ENCODE results near the gene GCNT1.
"Not testable (repeated sequence)": the region's sequence is repeated elsewhere in the genome, so short reads cannot be mapped to it uniquely, and the experiment has no call there.

GCNT1 gene

GRCh38 chr9:76462126-76462525 lies 3.1 kb downstream of the GCNT1 start:
- H3K36me3 ChIP-seq (ENCODE audit: control insufficient read depth in 2 of 2, insufficient read depth in 2 of 2, low read length in 2 of 2): peaks cover 0 to 2% of the 10 kb centered on the region in 2 donors
- H3K4me3 ChIP-seq (ENCODE audit: low read length in 2 of 2): no peak overlapping the region
- peaks cover 5 to 18% of the 10 kb centered on the region in 2 donors for H3K4me1 ChIP-seq (ENCODE audit: control insufficient read depth in 2 of 2, insufficient read depth in 2 of 2, low read length in 2 of 2)
- H3K9ac ChIP-seq (ENCODE audit: low read depth in 1 of 2, low read length in 2 of 2): no peak overlapping the region
- no peak overlapping the region for H3K27ac ChIP-seq (ENCODE audit: low read depth in 2 of 2, low read length in 2 of 2)
- no peaks in the 10 kb centered on the region for H3K27me3 ChIP-seq (ENCODE audit: control insufficient read depth in 2 of 2, insufficient read depth in 2 of 2, low read length in 2 of 2)
- no peaks in the 10 kb centered on the region for H3K9me3 ChIP-seq (ENCODE audit: control insufficient read depth in 2 of 2, low read length in 2 of 2)

DNA sequence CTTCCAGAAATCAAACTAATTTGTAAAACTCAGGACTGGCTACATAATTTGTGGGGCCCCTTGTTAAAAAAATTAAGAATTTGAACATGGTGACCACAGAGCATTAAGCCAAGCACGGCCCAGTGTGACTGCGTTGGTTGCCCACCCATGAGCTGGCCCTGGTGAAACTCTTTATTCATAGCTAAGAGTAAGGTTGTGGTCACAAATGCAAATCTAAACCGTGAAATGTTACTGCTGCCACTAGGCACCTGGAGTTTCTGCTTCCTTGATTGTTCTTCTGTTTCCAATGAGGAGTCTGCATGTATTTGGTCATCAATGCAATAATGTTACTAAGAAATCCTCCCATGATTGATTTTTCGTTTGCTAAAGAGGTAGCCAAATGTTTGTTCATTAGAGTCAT lies 4.2 kb downstream of the GCNT1 start:
- no peak overlapping the region for H3K27ac ChIP-seq (ENCODE audit: low read depth in 2 of 2, low read length in 2 of 2)
- H3K9me3 ChIP-seq (ENCODE audit: control insufficient read depth in 2 of 2, low read length in 2 of 2): no peaks in the 10 kb centered on the region
- H3K4me1 ChIP-seq (ENCODE audit: control insufficient read depth in 2 of 2, insufficient read depth in 2 of 2, low read length in 2 of 2): peaks cover 5 to 21% of the 10 kb centered on the region in 2 donors
- H3K36me3 ChIP-seq (ENCODE audit: control insufficient read depth in 2 of 2, insufficient read depth in 2 of 2, low read length in 2 of 2): peaks cover 0 to 2% of the 10 kb centered on the region in 2 donors
- no peak overlapping the region for H3K4me3 ChIP-seq (ENCODE audit: low read length in 2 of 2)
- H3K27me3 ChIP-seq (ENCODE audit: control insufficient read depth in 2 of 2, insufficient read depth in 2 of 2, low read length in 2 of 2): no peaks in the 10 kb centered on the region
- H3K9ac ChIP-seq (ENCODE audit: low read depth in 1 of 2, low read length in 2 of 2): no peak overlapping the region

DNA sequence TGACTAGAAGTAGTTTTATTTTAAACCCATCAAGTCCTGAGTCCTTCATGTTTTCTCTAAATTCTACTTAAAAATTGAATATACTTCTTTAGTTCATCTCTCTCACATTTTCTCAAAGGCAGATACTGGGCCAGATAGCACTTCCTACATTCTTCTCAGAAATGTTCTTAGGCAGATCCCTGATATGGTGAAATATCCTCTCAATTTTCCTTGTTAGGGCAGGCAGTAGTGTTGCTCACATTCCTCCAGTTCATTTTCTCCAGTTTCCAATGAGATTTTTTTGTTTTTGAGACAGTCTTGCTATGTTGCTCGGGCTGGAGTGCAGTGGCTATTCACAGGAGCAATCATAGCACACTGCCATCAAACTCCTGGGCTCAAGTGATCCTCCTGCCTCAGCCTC lies 5.7 kb downstream of the GCNT1 start:
- Histone ChIP-seq H3K9me3 (ENCODE audit: control insufficient read depth in 2 of 2, low read length in 2 of 2) (no peaks in the 10 kb centered on the region), H3K36me3 (ENCODE audit: control insufficient read depth in 2 of 2, insufficient read depth in 2 of 2, low read length in 2 of 2) (peaks cover 0 to 2% of the 10 kb centered on the region in 2 donors), H3K9ac (ENCODE audit: low read depth in 1 of 2, low read length in 2 of 2) (no peak overlapping the region), H3K4me1 (ENCODE audit: control insufficient read depth in 2 of 2, insufficient read depth in 2 of 2, low read length in 2 of 2) (peaks cover 5 to 21% of the 10 kb centered on the region in 2 donors), H3K4me3 (ENCODE audit: low read length in 2 of 2) (no peak overlapping the region), H3K27me3 (ENCODE audit: control insufficient read depth in 2 of 2, insufficient read depth in 2 of 2, low read length in 2 of 2) (no peaks in the 10 kb centered on the region), H3K27ac (ENCODE audit: low read depth in 2 of 2, low read length in 2 of 2) (no peak overlapping the region)

GRCh38 chr9:76465442-76466298 lies 6.7 kb downstream of the GCNT1 start:
- peaks cover 0 to 2% of the 10 kb centered on the region in 2 donors for H3K36me3 ChIP-seq (ENCODE audit: control insufficient read depth in 2 of 2, insufficient read depth in 2 of 2, low read length in 2 of 2)
- peaks cover 3 to 16% of the 10 kb centered on the region in 2 donors for H3K4me1 ChIP-seq (ENCODE audit: control insufficient read depth in 2 of 2, insufficient read depth in 2 of 2, low read length in 2 of 2)
- H3K27ac ChIP-seq (ENCODE audit: low read depth in 2 of 2, low read length in 2 of 2): no peak overlapping the region
- no peak overlapping the region for H3K9ac ChIP-seq (ENCODE audit: low read depth in 1 of 2, low read length in 2 of 2)
- H3K9me3 ChIP-seq (ENCODE audit: control insufficient read depth in 2 of 2, low read length in 2 of 2): no peaks in the 10 kb centered on the region
- no peaks in the 10 kb centered on the region for H3K27me3 ChIP-seq (ENCODE audit: control insufficient read depth in 2 of 2, insufficient read depth in 2 of 2, low read length in 2 of 2)
- no peak overlapping the region for H3K4me3 ChIP-seq (ENCODE audit: low read length in 2 of 2)

GRCh38 chr9:76466299-76466605 lies 7.3 kb downstream of the GCNT1 start:
- Histone ChIP-seq H3K27me3 (ENCODE audit: control insufficient read depth in 2 of 2, insufficient read depth in 2 of 2, low read length in 2 of 2) (no peaks in the 10 kb centered on the region), H3K4me1 (ENCODE audit: control insufficient read depth in 2 of 2, insufficient read depth in 2 of 2, low read length in 2 of 2) (peaks cover 2 to 17% of the 10 kb centered on the region in 2 donors), H3K9ac (ENCODE audit: low read depth in 1 of 2, low read length in 2 of 2) (no peak overlapping the region), H3K36me3 (ENCODE audit: control insufficient read depth in 2 of 2, insufficient read depth in 2 of 2, low read length in 2 of 2) (peaks cover 0 to 2% of the 10 kb centered on the region in 2 donors), H3K9me3 (ENCODE audit: control insufficient read depth in 2 of 2, low read length in 2 of 2) (no peaks in the 10 kb centered on the region), H3K27ac (ENCODE audit: low read depth in 2 of 2, low read length in 2 of 2) (no peak overlapping the region), H3K4me3 (ENCODE audit: low read length in 2 of 2) (no peak overlapping the region)

- Histone ChIP-seq H3K27ac (ENCODE audit: low read depth in 2 of 2, low read length in 2 of 2) (no peak overlapping the region), H3K9ac (ENCODE audit: low read depth in 1 of 2, low read length in 2 of 2) (no peak overlapping the region), H3K4me3 (ENCODE audit: low read length in 2 of 2) (no peak overlapping the region), H3K36me3 (ENCODE audit: control insufficient read depth in 2 of 2, insufficient read depth in 2 of 2, low read length in 2 of 2) (peaks cover 0 to 2% of the 10 kb centered on the region in 2 donors), H3K27me3 (ENCODE audit: control insufficient read depth in 2 of 2, insufficient read depth in 2 of 2, low read length in 2 of 2) (no peaks in the 10 kb centered on the region), H3K4me1 (ENCODE audit: control insufficient read depth in 2 of 2, insufficient read depth in 2 of 2, low read length in 2 of 2) (peaks cover 6 to 17% of the 10 kb centered on the region in 2 donors), H3K9me3 (ENCODE audit: control insufficient read depth in 2 of 2, low read length in 2 of 2) (no peaks in the 10 kb centered on the region)
These were observed 15.4 kb downstream of the GCNT1 start for GRCh38 chr9:76474419-76474818.

DNA sequence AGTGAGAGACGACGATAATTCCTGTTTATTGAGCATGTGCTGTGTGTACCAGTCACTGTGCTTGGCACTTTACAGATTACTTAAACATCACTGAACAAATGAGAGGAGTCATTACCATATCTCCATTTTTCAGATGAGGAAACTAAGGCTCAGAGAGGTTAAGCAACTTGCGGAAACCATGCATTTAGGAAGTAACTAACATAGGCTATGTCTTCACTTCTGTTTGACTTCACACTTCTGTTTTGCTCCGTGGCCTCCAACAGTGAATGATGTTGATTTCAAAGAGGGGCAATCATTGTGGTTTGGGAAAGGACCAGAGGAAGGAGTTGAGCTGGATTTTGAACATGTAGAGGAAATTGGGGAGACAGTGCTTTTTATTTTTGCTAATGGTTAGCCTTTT lies 16.7 kb downstream of the GCNT1 start:
- H3K9me3 ChIP-seq (ENCODE audit: control insufficient read depth in 2 of 2, low read length in 2 of 2): no peaks in the 10 kb centered on the region
- H3K4me1 ChIP-seq (ENCODE audit: control insufficient read depth in 2 of 2, insufficient read depth in 2 of 2, low read length in 2 of 2): peaks cover 6 to 17% of the 10 kb centered on the region in 2 donors
- no peak overlapping the region for H3K27ac ChIP-seq (ENCODE audit: low read depth in 2 of 2, low read length in 2 of 2)
- no peak overlapping the region for H3K4me3 ChIP-seq (ENCODE audit: low read length in 2 of 2)
- no peaks in the 10 kb centered on the region for H3K27me3 ChIP-seq (ENCODE audit: control insufficient read depth in 2 of 2, insufficient read depth in 2 of 2, low read length in 2 of 2)
- H3K36me3 ChIP-seq (ENCODE audit: control insufficient read depth in 2 of 2, insufficient read depth in 2 of 2, low read length in 2 of 2): peaks cover 0 to 2% of the 10 kb centered on the region in 2 donors
- H3K9ac ChIP-seq (ENCODE audit: low read depth in 1 of 2, low read length in 2 of 2): no peak overlapping the region

DNA sequence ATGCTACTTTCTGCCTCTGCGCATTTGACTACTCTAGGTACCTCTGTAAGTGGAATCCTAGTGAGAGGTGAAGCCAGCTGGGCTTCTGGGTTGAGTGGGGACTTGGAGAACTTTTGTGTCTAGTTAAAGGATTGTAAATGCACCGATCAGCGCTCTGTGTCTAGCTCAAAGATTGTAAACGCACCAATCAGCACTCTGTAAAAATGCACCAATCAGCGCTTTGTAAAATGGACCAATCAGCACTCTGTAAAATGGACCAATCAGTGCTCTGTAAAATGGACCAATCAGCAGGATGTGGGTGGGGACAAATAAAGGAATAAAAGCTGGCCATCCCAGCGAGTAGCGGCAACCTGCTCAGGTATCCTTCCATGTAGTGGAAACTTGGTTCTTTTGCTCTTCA lies 18.8 kb downstream of the GCNT1 start:
- not testable (repeated sequence) for H3K27ac ChIP-seq (ENCODE audit: low read depth in 2 of 2, low read length in 2 of 2); H3K4me1 ChIP-seq (ENCODE audit: control insufficient read depth in 2 of 2, insufficient read depth in 2 of 2, low read length in 2 of 2); H3K9ac ChIP-seq (ENCODE audit: low read depth in 1 of 2, low read length in 2 of 2); H3K36me3 ChIP-seq (ENCODE audit: control insufficient read depth in 2 of 2, insufficient read depth in 2 of 2, low read length in 2 of 2); H3K9me3 ChIP-seq (ENCODE audit: control insufficient read depth in 2 of 2, low read length in 2 of 2); H3K4me3 ChIP-seq (ENCODE audit: low read length in 2 of 2); H3K27me3 ChIP-seq (ENCODE audit: control insufficient read depth in 2 of 2, insufficient read depth in 2 of 2, low read length in 2 of 2)

DNA sequence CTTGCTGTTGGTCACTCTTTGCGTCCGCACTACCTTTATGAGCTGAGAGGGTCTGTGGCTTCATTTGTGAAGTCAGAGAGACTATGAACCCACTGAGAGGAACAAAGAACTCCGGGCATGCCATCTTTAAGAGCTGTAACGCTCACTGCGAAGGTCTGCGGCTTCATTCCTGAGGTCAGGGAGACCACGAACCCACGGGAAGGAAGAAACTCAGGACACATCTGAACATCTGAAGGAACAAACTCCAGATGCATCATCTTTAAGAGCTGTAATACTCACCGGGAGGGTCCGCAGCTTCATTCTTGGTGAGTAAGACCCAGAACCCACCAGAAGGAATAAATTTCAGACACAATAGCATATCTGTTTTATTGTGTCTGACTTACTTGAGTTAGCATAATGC lies 19.2 kb downstream of the GCNT1 start:
- H3K27me3 ChIP-seq (ENCODE audit: control insufficient read depth in 2 of 2, insufficient read depth in 2 of 2, low read length in 2 of 2): no peaks in the 10 kb centered on the region
- no peak overlapping the region for H3K4me3 ChIP-seq (ENCODE audit: low read length in 2 of 2)
- no peak overlapping the region for H3K9ac ChIP-seq (ENCODE audit: low read depth in 1 of 2, low read length in 2 of 2)
- H3K4me1 ChIP-seq (ENCODE audit: control insufficient read depth in 2 of 2, insufficient read depth in 2 of 2, low read length in 2 of 2): no peaks in the 10 kb centered on the region
- H3K27ac ChIP-seq (ENCODE audit: low read depth in 2 of 2, low read length in 2 of 2): no peak overlapping the region
- no peaks in the 10 kb centered on the region for H3K9me3 ChIP-seq (ENCODE audit: control insufficient read depth in 2 of 2, low read length in 2 of 2)
- peaks cover 0 to 2% of the 10 kb centered on the region in 2 donors for H3K36me3 ChIP-seq (ENCODE audit: control insufficient read depth in 2 of 2, insufficient read depth in 2 of 2, low read length in 2 of 2)

- H3K4me3 ChIP-seq (ENCODE audit: low read length in 2 of 2); H3K27me3 ChIP-seq (ENCODE audit: control insufficient read depth in 2 of 2, insufficient read depth in 2 of 2, low read length in 2 of 2); H3K4me1 ChIP-seq (ENCODE audit: control insufficient read depth in 2 of 2, insufficient read depth in 2 of 2, low read length in 2 of 2); H3K36me3 ChIP-seq (ENCODE audit: control insufficient read depth in 2 of 2, insufficient read depth in 2 of 2, low read length in 2 of 2); H3K9ac ChIP-seq (ENCODE audit: low read depth in 1 of 2, low read length in 2 of 2); H3K27ac ChIP-seq (ENCODE audit: low read depth in 2 of 2, low read length in 2 of 2); H3K9me3 ChIP-seq (ENCODE audit: control insufficient read depth in 2 of 2, low read length in 2 of 2): not testable (repeated sequence)
These were observed 20.4 kb downstream of the GCNT1 start for GRCh38 chr9:76479337-76479736.

Measured in mucosa of rectum (tissue), 2 donors.